H9 (cell line): ENCODE data around the gene ERC1. TPM values are rescaled to one million over a fixed set of nuclear protein-coding genes. Genes with fewer than 3 reads are reported as not detected.

Experiments used
- DNase-seq: peaks from one replicate; pipeline ENCODE4 v3.0.0-alpha.2; 2017
- H2AFZ ChIP-seq: one replicate; pipeline ENCODE4 v1.6.1; 2013; ENCODE audit warnings: mild to moderate bottlenecking, low read length, control low read depth, moderate library complexity
- H2AK5ac ChIP-seq: 2 replicates; pipeline ENCODE4 v1.6.1; 2013; ENCODE audit warnings: low read length, control low read depth, mixed read lengths; ENCODE audit not compliant: insufficient read length
- H2BK120ac ChIP-seq: one replicate; pipeline ENCODE4 v1.6.1; 2013; ENCODE audit warnings: low read depth, mild to moderate bottlenecking, low read length, control low read depth, inconsistent platforms; ENCODE audit not compliant: poor library complexity, severe bottlenecking
- H2BK12ac ChIP-seq: 2 replicates; pipeline ENCODE4 v1.6.1; 2013; ENCODE audit warnings: low read length, control low read depth, mixed read lengths, low read depth; ENCODE audit not compliant: insufficient read length
- H2BK15ac ChIP-seq: 2 replicates; pipeline ENCODE4 v1.6.1; 2013; ENCODE audit warnings: low read depth, low read length, control low read depth
- H2BK20ac ChIP-seq: one replicate; pipeline ENCODE4 v1.6.1; 2013; ENCODE audit warnings: low read depth, mild to moderate bottlenecking, low read length, control low read depth, inconsistent platforms; ENCODE audit not compliant: poor library complexity, severe bottlenecking
- H2BK5ac ChIP-seq: 2 replicates; pipeline ENCODE4 v1.6.1; 2013; ENCODE audit warnings: low read length, control low read depth, mixed read lengths; ENCODE audit not compliant: insufficient read length
- H3K14ac ChIP-seq: 2 replicates; pipeline ENCODE4 v1.6.1; 2013; ENCODE audit warnings: low read length, control low read depth; ENCODE audit not compliant: insufficient read depth
- H3K18ac ChIP-seq: 2 replicates; pipeline ENCODE4 v1.6.1; 2013; ENCODE audit warnings: low read depth, mild to moderate bottlenecking, mixed read lengths, low read length, control low read depth; ENCODE audit not compliant: insufficient read length
- H3K23ac ChIP-seq: 2 replicates; pipeline ENCODE4 v1.6.1; 2013; ENCODE audit warnings: low read length, control low read depth, mixed read lengths, low read depth; ENCODE audit not compliant: insufficient read length
- H3K23me2 ChIP-seq: 2 replicates; pipeline ENCODE4 v1.6.1; 2013; ENCODE audit warnings: low read depth, mild to moderate bottlenecking, mixed read lengths, low read length, control low read depth; ENCODE audit not compliant: insufficient read length, poor library complexity, severe bottlenecking
- H3K27ac ChIP-seq: 2 replicates; pipeline ENCODE4 v1.5.1; 2013; ENCODE audit warnings: low read length, control low read depth, mixed read lengths, low read depth; ENCODE audit not compliant: insufficient read length
- H3K27me3 ChIP-seq: 2 replicates; pipeline ENCODE4 v1.6.1; 2013; ENCODE audit warnings: low read length, control low read depth, inconsistent platforms; ENCODE audit not compliant: insufficient read depth
- H3K4ac ChIP-seq: 2 replicates; pipeline ENCODE4 v1.6.1; 2013; ENCODE audit warnings: low read depth, mild to moderate bottlenecking, control low read depth, inconsistent platforms, low read length, moderate library complexity
- H3K4me1 ChIP-seq: 2 replicates; pipeline ENCODE4 v1.6.1; 2013; ENCODE audit warnings: low read length, control low read depth, inconsistent platforms; ENCODE audit not compliant: insufficient read depth
- H3K4me2 ChIP-seq: 2 replicates; pipeline ENCODE4 v1.6.1; 2013; ENCODE audit warnings: low read length, control low read depth, mixed read lengths; ENCODE audit not compliant: insufficient read length, insufficient read depth
- H3K56ac ChIP-seq: 2 replicates; pipeline ENCODE4 v1.6.1; 2013; ENCODE audit warnings: low read depth, mild to moderate bottlenecking, mixed read lengths, low read length, control low read depth; ENCODE audit not compliant: insufficient read length
- H3K79me1 ChIP-seq: 2 replicates; pipeline ENCODE4 v1.6.1; 2013; ENCODE audit warnings: low read depth, mild to moderate bottlenecking, moderate library complexity, low read length, control low read depth, inconsistent platforms; ENCODE audit not compliant: insufficient read depth, poor library complexity, severe bottlenecking
- H3K79me2 ChIP-seq: 2 replicates; pipeline ENCODE4 v1.6.1; 2013; ENCODE audit warnings: low read length, control low read depth, inconsistent platforms; ENCODE audit not compliant: insufficient read depth
- H3K9ac ChIP-seq: 2 replicates; pipeline ENCODE4 v1.6.1; 2013; ENCODE audit warnings: low read length, control low read depth, mixed read lengths; ENCODE audit not compliant: insufficient read length; ENCODE audit errors: extremely low read depth
- H3K9me3 ChIP-seq: one replicate; pipeline ENCODE4 v1.6.1; 2013; ENCODE audit warnings: low read depth, low read length, inconsistent platforms; ENCODE audit not compliant: control insufficient read depth
- H3T11ph ChIP-seq: one replicate; pipeline ENCODE4 v1.6.1; 2013; ENCODE audit warnings: mild to moderate bottlenecking, low read length, control low read depth, inconsistent platforms
- H4K20me1 ChIP-seq: one replicate; pipeline ENCODE4 v1.6.1; 2013; ENCODE audit not compliant: control insufficient read depth, insufficient read length, insufficient read depth
- H4K5ac ChIP-seq: 2 replicates; pipeline ENCODE4 v1.6.1; 2013; ENCODE audit warnings: low read depth, mild to moderate bottlenecking, mixed read lengths, low read length, control low read depth; ENCODE audit not compliant: insufficient read length
- H4K8ac ChIP-seq: replicated peaks from 2 replicates; pipeline ENCODE4 v1.6.1; 2013; ENCODE audit warnings: low read length, control low read depth, mixed read lengths, low read depth; ENCODE audit not compliant: insufficient read length
- H4K91ac ChIP-seq: 2 replicates; pipeline ENCODE4 v1.6.1; 2013; ENCODE audit warnings: low read depth, mild to moderate bottlenecking, moderate library complexity, mixed read lengths, low read length, control low read depth; ENCODE audit not compliant: insufficient read length
- H3K27ac Mint-ChIP-seq, 3 experiments: 2 replicates in 2 of 3; 3 replicates in 1 of 3; pipeline ENCODE4 v1.8.0; 2020 to 2021; ENCODE audit warnings: mixed read lengths in 3 of 3, mild to moderate bottlenecking in 1 of 3, moderate library complexity in 1 of 3
- H3K27me3 Mint-ChIP-seq: 2 replicates; pipeline ENCODE4 v1.8.0; 2021; ENCODE audit warnings: low read depth, mild to moderate bottlenecking, moderate library complexity, mixed read lengths
- H3K36me3 Mint-ChIP-seq, 3 experiments: 2 replicates in 2 of 3; 3 replicates in 1 of 3; pipeline ENCODE4 v1.8.0; 2020 to 2021; ENCODE audit warnings: low read depth in 3 of 3, mixed read lengths in 3 of 3; ENCODE audit not compliant: insufficient read depth in 1 of 3
- H3K4me1 Mint-ChIP-seq, 2 experiments: 2 replicates each; pipeline ENCODE4 v1.8.0; 2020; ENCODE audit warnings: mixed read lengths in 2 of 2
- H3K4me3 Mint-ChIP-seq, 2 experiments: 2 replicates in 1 of 2; 3 replicates in 1 of 2; pipeline ENCODE4 v1.8.0; 2020 to 2021; ENCODE audit warnings: mild to moderate bottlenecking in 2 of 2, mixed read lengths in 2 of 2, moderate library complexity in 1 of 2
- H3K9me3 Mint-ChIP-seq, 2 experiments: 2 replicates in 1 of 2; 3 replicates in 1 of 2; pipeline ENCODE4 v1.8.0; 2020; ENCODE audit warnings: mild to moderate bottlenecking in 2 of 2, mixed read lengths in 2 of 2, moderate library complexity in 1 of 2
- WGBS: extraction: QIAGEN DNeasy Blood & Tissue Kit; methylation state at CpG from one replicate; pipeline ENCODE4 v1.1.7; 2013; ENCODE audit warnings: missing lambda C conversion rate, low lambda C conversion rate, mixed read lengths; ENCODE audit not compliant: insufficient read length; ENCODE audit errors: extremely low coverage; 5-methylcytosine and 5-hydroxymethylcytosine counted together
- total RNA-seq: library from RNA; stranded (reverse); gene quantifications from 2 replicates; pipeline ENCODE4 v1.2.1, GENCODE V29; 2021
- TF ChIP-seq, protein P1 (sequence below): fragments of 200-600 bp; sonication (generic); conservative IDR thresholded peaks from 3 replicates; pipeline ENCODE4 v1.8.0; 2021; ENCODE audit warnings: antibody characterized with exemption, mild to moderate bottlenecking

The ERC1 gene
- total RNA-seq, 1 experiment from 2014 or later: 51.2 TPM

GRCh38 chr12:1466481-1467154 lies 475.6 kb downstream of the ERC1 start:
- Histone ChIP-seq H3T11ph (no peak overlapping the region), H4K8ac (no peak overlapping the region), H2BK12ac (no peak overlapping the region), H3K4me2 (no peak overlapping the region), H3K14ac (no peak overlapping the region), H3K18ac (no peak overlapping the region), H2BK5ac (no peak overlapping the region), H3K4me1 (no peaks in the 10 kb centered on the region), H4K5ac (no peak overlapping the region), H4K20me1 (no peaks in the 10 kb centered on the region), H2BK120ac (no peak overlapping the region), H3K79me1 (no peaks in the 10 kb centered on the region), H3K27me3 (no peaks in the 10 kb centered on the region), H3K56ac (no peak overlapping the region), H2AFZ (no peak overlapping the region), H3K4ac (no peak overlapping the region), H3K79me2 (no peaks in the 10 kb centered on the region), H2BK20ac (no peak overlapping the region), H3K27ac (no peak overlapping the region), H2AK5ac (no peak overlapping the region), H3K9ac (no peak overlapping the region), H3K9me3 (no peaks in the 10 kb centered on the region), H3K23ac (no peak overlapping the region), H2BK15ac (no peak overlapping the region), H4K91ac (no peak overlapping the region), H3K23me2 (no peaks in the 10 kb centered on the region)
- H3K4me1 Mint-ChIP-seq: peaks cover 5 to 15% of the 10 kb centered on the region in 2 experiments; a peak in 3 of 4 replicates
- no peak overlapping the region for H3K27ac Mint-ChIP-seq
- H3K36me3 Mint-ChIP-seq: peaks cover 6 to 16% (median 14%) of the 10 kb centered on the region in 3 experiments
- H3K9me3 Mint-ChIP-seq: peaks cover 0 to 5% of the 10 kb centered on the region in 2 experiments; a peak in 4 of 5 replicates
- H3K27me3 Mint-ChIP-seq: no peaks in the 10 kb centered on the region; the same call in 1 of the 2 replicates
- WGBS: no CpG with 5 or more reads among the region's 5 CpGs
- DNase-seq: no peak
- H3K4me3 Mint-ChIP-seq: no peak overlapping the region
- TF ChIP-seq, protein P1, sequence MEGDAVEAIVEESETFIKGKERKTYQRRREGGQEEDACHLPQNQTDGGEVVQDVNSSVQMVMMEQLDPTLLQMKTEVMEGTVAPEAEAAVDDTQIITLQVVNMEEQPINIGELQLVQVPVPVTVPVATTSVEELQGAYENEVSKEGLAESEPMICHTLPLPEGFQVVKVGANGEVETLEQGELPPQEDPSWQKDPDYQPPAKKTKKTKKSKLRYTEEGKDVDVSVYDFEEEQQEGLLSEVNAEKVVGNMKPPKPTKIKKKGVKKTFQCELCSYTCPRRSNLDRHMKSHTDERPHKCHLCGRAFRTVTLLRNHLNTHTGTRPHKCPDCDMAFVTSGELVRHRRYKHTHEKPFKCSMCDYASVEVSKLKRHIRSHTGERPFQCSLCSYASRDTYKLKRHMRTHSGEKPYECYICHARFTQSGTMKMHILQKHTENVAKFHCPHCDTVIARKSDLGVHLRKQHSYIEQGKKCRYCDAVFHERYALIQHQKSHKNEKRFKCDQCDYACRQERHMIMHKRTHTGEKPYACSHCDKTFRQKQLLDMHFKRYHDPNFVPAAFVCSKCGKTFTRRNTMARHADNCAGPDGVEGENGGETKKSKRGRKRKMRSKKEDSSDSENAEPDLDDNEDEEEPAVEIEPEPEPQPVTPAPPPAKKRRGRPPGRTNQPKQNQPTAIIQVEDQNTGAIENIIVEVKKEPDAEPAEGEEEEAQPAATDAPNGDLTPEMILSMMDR: no peak
